Stimulated activated CD4-positive, alpha-beta T cell treated with anti-CD3 and anti-CD28 coated beads, Interleukin-12 subunit alpha, Interleukin-12 subunit beta, amount 100 ng/mL, for 48 hours (primary cell): ENCODE data around the gene ORC5.

Experiments
- DNase-seq, 3 donors: peaks; one replicate each; pipeline ENCODE4 v3.0.0-alpha.2; 2020; ENCODE audit warnings: low read depth in 2 of 3, low spot score in 1 of 3

The ORC5 gene

DNA sequence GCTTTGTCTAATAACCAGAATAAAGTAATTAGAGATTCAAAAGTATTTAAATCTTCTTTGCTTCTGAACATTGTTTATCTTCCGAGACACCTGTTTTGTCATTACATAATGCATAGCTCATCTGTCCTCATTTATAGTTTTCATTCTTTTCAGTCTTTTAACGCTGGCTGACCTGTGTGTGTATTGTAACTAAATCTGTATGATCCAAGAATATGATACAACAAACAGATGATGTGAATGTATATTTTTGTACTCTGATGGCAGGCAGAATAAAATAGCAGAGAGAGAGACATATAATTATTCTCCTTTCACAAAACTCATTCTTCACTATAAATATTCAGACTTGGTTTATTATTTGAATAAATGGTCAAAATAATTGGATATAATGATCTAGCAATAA, 80.6 kb downstream of the ORC5 start:
- DNase-seq, result no peak

DNA sequence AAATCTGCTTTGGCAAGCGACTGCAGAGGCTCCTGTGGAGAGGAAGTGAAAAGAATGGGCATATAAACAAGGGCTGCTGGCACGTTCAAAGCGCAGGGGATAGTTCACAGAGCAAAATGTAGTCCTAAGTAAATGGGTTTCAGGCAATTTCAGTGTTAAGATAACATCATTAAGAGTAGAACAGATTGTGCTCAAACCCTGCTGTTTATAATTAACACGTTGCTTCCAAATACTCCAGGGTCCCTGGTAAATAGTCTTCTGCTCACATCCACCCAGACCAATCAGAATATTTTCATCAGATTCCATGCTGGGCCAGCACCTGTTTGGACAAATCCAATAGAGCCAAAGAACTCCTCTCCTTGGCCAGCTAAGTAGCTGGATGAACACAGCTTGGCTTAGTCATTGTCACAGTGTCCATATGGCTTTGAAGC, 81.4 kb downstream of the ORC5 start:
- DNase-seq, result no peak

DNA sequence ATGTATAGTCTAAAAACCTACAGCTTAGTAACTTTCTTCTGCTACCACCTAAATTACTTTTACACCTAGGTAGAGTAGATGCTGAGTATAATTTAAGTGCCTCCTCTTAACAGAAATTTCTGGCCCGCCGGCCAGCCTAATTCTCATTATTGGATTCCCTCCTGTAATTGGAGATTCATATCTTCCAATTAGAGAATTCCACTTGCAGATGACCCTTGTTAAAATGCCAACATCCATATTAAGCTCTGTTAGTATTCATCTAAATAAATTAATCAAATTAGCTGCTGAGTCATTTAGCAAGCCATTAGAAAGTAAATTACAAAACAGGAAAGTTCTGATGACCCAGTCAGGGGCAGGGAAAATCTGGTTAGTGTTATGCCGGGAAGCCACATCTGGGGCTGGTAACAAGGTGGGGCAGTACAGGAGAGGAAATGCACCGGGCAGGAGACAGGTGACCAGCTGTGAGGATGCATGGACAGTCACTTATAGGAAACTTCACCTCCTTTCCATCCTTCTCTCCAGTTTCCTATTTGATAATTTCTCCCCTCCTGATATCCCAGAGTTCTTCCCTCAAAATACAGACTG, 82.8 kb downstream of the ORC5 start:
- no peak for DNase-seq

DNA sequence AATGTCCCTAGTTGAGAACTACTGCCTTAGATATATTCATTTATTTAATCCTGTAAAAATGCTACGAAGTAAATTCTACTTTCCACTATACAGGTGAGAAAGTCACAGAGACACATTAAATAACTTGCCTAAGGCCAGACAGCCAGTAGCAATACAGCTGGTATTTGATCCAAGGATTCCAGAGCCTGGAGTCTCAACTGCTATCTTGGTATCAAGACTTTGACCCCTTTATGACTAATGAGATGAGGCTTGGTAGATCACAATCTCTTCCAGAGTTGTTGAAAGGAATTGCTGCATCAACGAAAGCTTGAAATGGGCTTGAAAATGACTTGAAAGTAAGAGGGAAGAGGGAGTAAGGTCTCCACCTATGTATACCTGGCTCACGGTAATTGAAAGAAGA, 83.3 kb downstream of the ORC5 start:
- no peak for DNase-seq

DNA sequence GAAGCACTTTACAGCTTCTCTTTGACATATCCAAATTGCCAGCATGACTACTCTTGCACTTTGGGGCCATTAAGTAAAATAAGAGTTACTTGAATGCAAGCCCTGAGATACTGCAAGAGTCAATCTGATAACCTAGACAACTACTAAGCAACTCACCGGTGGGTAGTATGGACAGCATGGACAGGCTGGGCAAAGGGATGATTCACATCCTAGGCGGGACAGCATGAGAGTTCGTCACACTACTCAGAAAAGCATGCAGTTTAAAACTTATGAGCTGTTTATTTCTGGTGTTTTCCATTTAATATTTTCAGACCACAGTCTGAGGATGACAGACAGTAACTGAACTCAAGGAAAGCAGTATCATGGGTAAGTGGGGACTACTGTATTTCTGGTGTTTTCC, 84.0 kb downstream of the ORC5 start:
- no peak for DNase-seq

DNA sequence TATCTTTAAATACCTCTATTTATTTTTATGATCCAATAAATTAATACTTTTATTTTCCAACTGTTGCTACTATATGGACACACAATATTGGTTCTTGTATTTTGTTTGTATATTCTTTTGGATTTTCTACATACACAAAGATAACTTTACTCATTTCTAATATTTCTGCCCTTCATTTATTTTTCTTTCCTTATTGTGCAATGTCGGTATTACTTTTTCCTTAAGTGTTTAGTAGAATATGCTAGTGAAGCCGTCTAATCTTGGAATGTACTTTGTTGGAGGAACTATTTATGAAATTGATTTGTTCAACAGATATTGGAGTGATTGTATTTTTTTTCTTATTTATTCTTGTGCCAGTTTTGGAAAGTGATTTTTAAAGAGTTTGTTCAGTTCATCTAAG, 94.0 kb downstream of the ORC5 start:
- no peak for DNase-seq

DNA sequence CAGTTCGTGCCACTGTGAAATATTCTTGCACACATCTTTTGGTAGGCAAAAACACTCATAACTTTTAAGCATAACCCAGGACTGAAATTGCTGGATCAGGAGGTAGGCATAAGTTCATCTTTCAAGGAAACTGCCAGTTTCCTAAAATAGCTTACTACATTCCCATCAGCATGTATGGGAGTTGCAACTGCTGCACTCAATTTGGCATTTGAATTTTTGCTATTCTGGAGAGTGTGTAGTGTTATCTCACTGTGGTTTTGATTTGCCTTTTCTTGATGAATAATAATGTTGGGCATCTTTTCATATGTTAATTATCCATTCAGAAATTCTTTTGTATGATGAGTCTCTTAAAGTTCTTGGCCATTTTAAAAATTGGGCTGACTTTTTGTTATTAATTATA, 95.2 kb downstream of the ORC5 start:
- DNase-seq, result no peak

DNA sequence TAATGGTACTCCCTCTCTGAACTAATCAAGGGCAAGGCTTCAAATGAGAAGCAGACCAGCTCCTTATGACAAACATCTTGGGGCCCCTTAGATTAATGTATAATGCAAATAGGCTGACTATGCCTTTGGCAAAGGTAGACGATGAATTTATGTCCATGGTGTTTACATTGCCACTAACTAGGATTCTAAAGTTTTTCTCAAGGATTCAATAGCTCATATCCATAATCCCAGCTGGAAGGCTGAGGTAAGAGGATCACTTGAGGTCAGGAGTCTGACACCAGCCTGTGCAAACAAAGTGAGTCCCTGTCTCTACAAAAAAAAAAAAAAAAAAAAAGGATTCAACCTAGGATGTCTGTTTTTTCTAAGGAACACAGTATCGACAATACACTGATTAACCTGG, 96.5 kb downstream of the ORC5 start:
- no peak for DNase-seq

DNA sequence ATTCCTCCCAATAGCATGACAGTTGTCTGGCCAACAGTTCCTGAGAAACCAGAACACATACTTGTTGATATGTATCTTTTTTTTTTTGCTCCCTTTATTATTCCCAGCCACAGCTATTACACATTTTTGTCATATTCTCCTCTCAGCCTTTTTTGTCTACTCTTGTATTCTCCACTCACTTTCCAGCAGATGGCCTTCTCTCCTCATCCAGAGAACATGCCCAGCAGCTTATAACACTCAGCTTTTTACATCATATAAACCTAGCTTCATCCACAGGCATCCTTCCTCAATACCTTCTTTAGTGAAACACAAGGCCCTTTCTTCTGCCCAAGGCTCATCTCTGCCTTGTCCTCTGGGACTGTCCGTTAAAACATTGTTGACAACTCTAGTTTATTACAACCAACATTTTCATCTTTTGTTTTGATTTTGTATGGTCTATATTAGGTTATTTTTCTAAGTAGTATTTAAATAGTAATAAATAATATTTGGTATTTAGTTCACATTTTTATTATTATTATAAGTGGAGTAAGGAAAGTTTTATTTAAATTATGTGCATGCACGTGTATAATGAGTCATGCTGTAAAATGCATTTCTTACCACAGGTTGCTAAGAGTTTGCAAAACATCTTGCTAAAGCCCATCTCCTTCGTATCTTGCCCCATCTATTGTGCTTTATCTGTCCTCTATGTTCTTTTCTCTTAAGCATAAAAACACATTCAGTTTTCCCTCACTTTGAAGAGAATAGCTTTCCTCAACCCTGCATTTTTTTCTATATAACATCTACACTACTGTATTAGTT, 101.5 kb downstream of the ORC5 start:
- no peak for DNase-seq

DNA sequence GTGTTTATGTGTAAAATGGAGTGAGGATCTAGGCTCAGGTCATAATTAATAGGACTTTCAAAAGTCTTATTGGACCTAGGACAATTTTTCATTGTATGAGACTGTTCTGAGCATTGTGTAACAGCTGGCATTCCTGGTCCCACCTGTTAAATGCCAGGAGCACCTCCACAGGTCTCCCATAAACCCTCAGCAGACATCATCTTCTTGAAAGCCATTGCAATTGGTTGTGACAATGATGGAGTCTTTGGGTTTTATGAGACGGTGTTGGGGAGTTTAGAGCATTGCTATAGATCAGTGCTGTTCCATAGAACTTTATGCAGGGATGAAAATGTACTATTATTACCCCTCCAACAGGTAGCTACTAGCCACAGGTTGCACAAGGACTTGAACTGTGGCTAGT, 108.9 kb downstream of the ORC5 start:
- DNase-seq, result no peak

DNA sequence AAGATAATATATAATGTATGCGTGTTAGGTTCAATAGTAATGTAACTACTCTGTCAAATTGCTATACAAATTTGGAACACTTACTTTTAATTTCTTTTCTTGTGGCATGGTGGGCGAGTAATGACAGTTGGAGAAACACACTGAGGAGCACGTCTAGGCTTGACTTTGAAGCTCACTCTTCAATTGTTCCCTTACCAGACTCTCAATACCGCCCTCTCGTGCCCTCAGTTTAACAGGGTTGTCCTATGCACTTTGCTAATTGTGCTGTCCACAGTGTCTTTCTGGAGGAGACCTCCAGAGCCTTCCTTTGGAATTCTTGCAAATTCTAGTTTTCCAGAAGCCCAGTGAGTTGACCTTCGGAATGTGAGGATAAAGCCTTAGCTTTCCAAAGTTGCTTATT, 111.1 kb downstream of the ORC5 start:
- DNase-seq, result no peak

DNA sequence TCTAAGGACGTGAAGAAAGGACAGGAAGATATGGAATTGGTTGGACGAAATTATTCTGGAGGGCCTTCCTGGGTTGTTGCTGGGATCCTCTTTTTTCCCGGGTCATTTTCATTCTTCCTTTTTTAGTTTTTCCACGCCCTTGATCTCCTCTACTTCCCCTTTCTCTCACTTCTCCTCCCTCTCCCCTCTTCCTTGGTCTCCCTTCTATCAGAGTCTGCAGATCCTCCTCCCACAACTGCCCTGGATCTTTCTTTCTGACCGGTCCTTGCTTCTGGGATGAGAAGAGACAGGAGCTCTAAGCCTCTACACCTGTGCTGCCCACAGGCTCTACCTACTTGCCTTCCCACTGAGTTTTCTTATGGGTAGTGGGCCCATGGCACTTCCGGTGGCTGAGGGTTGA, 114.7 kb downstream of the ORC5 start:
- DNase-seq, result no peak

DNA sequence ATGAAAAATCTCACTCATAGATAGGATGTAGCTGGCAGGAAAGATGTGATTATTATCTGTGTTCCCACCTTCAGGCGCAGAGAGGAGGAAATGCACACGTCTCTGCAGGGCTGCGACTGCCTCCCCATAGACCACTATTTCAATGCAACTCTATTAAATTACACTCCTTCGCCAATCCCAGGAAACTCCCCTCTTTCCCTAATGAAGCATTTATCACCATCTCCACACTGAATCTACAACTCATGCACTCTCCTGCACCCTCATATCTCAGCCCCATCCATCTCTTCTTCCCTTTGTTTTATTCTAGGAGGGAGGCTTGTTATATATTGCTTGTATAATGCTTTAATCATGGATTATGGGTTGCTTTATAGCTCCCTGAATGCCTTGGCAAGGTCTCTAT, 116.6 kb downstream of the ORC5 start:
- no peak for DNase-seq

DNA sequence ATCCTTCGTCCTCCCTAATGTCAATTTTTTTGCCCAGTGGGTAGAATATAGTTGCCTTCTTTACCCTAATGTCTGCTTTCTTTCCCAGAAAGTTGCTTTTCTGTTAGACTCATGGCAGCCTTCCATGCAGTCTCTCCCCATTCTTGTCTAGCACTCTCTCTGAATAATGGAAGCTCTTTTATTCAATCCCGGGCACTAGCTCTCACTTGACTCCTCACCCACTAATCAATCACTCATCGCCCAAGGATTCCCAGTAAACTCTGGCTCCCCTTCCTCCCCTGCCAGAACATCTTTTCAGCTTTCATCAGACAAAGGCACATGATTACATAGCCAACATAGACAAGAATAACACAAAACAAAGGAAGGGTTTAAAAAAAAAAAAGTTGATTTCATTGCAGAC, 118.2 kb downstream of the ORC5 start:
- no peak for DNase-seq

DNA sequence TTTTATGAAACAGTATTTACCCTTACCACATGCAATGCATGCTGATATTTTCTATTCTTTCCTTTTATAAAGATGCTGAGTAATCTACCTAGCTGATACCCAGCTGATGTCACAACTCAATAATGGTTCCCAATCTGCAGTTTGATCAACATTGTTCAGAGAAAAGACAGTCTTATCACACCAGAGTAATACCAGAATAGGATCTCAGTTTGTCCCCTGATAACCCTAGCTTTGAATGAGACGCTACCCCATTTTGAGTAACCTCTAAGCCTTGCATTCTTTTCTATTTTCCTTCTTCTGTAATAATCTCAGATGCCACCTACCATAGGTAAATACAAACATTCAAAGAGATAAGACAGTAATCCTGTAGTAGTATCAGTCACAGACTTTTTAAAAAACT, 118.8 kb downstream of the ORC5 start:
- no peak for DNase-seq
